ENCODE measurements around the gene RPS6KB2. TPM values are rescaled to one million over a fixed set of nuclear protein-coding genes. Genes with fewer than 3 reads are reported as not detected.
"Not testable (repeated sequence)": the region's sequence is repeated elsewhere in the genome, so short reads cannot be mapped to it uniquely, and the experiment has no call there.

RPS6KB2 gene
- total RNA-seq, 2 donors from 2014 or later: 55.0 to 56.1 TPM

- Mint-ChIP-seq H3K4me1 (ENCODE audit: low read depth) (peaks cover 68% of the 10 kb centered on the region), H3K36me3 (ENCODE audit: insufficient read depth in 2 of 2) (peaks cover 9 to 17% of the 10 kb centered on the region in 2 donors), H3K9me3 (no peaks in the 10 kb centered on the region), H3K27ac (peak within 1 kb of the TSS; percentile 93), H3K27me3 (ENCODE audit: low read depth) (no peaks in the 10 kb centered on the region), H3K4me3 (peak within 1 kb of the TSS; percentile 91 to 96)
- ATAC-seq (replicated peaks in 1 of 2) (peak; percentile 77 to 81), DNase-seq (peak; percentile 93 to 94)
These were observed 26.7 kb upstream of the RPS6KB2 start, which contains the start of gene PPP1CA for GRCh38 chr11:67401495-67402191. PPP1CA (minus strand) TSS chr11:67401858; CDS start chr11:67401782, 76 bp downstream.

GRCh38 chr11:67402192-67402839 lies 26.0 kb upstream of the RPS6KB2 start:
- DNase-seq; H3K9me3 Mint-ChIP-seq; ATAC-seq (replicated peaks in 1 of 2); H3K27ac Mint-ChIP-seq; H3K27me3 Mint-ChIP-seq (ENCODE audit: low read depth): not testable (repeated sequence)
- H3K4me1 Mint-ChIP-seq (ENCODE audit: low read depth): peaks cover 68% of the 10 kb centered on the region
- peaks cover 9 to 17% of the 10 kb centered on the region in 2 donors for H3K36me3 Mint-ChIP-seq (ENCODE audit: insufficient read depth in 2 of 2)
- peak overlapping the region; percentile 91 to 96 for H3K4me3 Mint-ChIP-seq

GRCh38 chr11:67403085-67403484 lies 25.2 kb upstream of the RPS6KB2 start:
- Mint-ChIP-seq H3K4me1 (ENCODE audit: low read depth) (peaks cover 68% of the 10 kb centered on the region), H3K4me3 (peak overlapping the region; percentile 91 to 96), H3K36me3 (ENCODE audit: insufficient read depth in 2 of 2) (peaks cover 9 to 11% of the 10 kb centered on the region in 2 donors), H3K27ac (peak overlapping the region; percentile 94)
- not testable (repeated sequence) for DNase-seq; ATAC-seq (replicated peaks in 1 of 2); H3K27me3 Mint-ChIP-seq (ENCODE audit: low read depth); H3K9me3 Mint-ChIP-seq

- H3K27ac Mint-ChIP-seq: peak overlapping the region; percentile 81
- H3K4me1 Mint-ChIP-seq (ENCODE audit: low read depth): peaks cover 70% of the 10 kb centered on the region
- H3K27me3 Mint-ChIP-seq (ENCODE audit: low read depth): no peaks in the 10 kb centered on the region
- DNase-seq: peak in 1 of 2 donors; percentile 65
- peak in 1 of 2 donors; percentile 6 for ATAC-seq (replicated peaks in 1 of 2)
- no peaks in the 10 kb centered on the region for H3K9me3 Mint-ChIP-seq
- peak overlapping the region; percentile 91 to 96 for H3K4me3 Mint-ChIP-seq
- peaks cover 9% of the 10 kb centered on the region in 2 donors for H3K36me3 Mint-ChIP-seq (ENCODE audit: insufficient read depth in 2 of 2)
These were observed 23.6 kb upstream of the RPS6KB2 start for GRCh38 chr11:67404515-67405195.

GRCh38 chr11:67405196-67405567 lies 23.1 kb upstream of the RPS6KB2 start:
- H3K9me3 Mint-ChIP-seq: no peaks in the 10 kb centered on the region
- DNase-seq (no peak), ATAC-seq (replicated peaks in 1 of 2) (no peak)
- H3K27me3 Mint-ChIP-seq (ENCODE audit: low read depth): no peaks in the 10 kb centered on the region
- peak overlapping the region; percentile 81 for H3K27ac Mint-ChIP-seq
- H3K4me3 Mint-ChIP-seq: peak overlapping the region; percentile 91 to 96
- H3K36me3 Mint-ChIP-seq (ENCODE audit: insufficient read depth in 2 of 2): peaks cover 9 to 11% of the 10 kb centered on the region in 2 donors
- peaks cover 71% of the 10 kb centered on the region for H3K4me1 Mint-ChIP-seq (ENCODE audit: low read depth)

GRCh38 chr11:67405688-67406339 lies 22.5 kb upstream of the RPS6KB2 start:
- H3K9me3 Mint-ChIP-seq: no peaks in the 10 kb centered on the region
- peaks cover 71% of the 10 kb centered on the region for H3K4me1 Mint-ChIP-seq (ENCODE audit: low read depth)
- DNase-seq (no peak), ATAC-seq (replicated peaks in 1 of 2) (no peak)
- no peaks in the 10 kb centered on the region for H3K27me3 Mint-ChIP-seq (ENCODE audit: low read depth)
- H3K27ac Mint-ChIP-seq: peak overlapping the region; percentile 81
- H3K36me3 Mint-ChIP-seq (ENCODE audit: insufficient read depth in 2 of 2): peaks cover 6 to 11% of the 10 kb centered on the region in 2 donors
- peak overlapping the region; percentile 91 to 96 for H3K4me3 Mint-ChIP-seq

- peaks cover 78% of the 10 kb centered on the region for H3K4me1 Mint-ChIP-seq (ENCODE audit: low read depth)
- no peaks in the 10 kb centered on the region for H3K27me3 Mint-ChIP-seq (ENCODE audit: low read depth)
- no peaks in the 10 kb centered on the region for H3K9me3 Mint-ChIP-seq
- no peak for DNase-seq
- no peak for ATAC-seq (replicated peaks in 1 of 2)
- peak overlapping the region; percentile 62 for H3K27ac Mint-ChIP-seq
- peak overlapping the region; percentile 91 to 96 for H3K4me3 Mint-ChIP-seq
- peaks cover 6 to 11% of the 10 kb centered on the region in 2 donors for H3K36me3 Mint-ChIP-seq (ENCODE audit: insufficient read depth in 2 of 2)
These were observed 21.8 kb upstream of the RPS6KB2 start for GRCh38 chr11:67406420-67406968.

GRCh38 chr11:67406969-67407687 lies 21.2 kb upstream of the RPS6KB2 start:
- H3K9me3 Mint-ChIP-seq: no peaks in the 10 kb centered on the region
- no peak for DNase-seq
- ATAC-seq (replicated peaks in 1 of 2): no peak
- no peaks in the 10 kb centered on the region for H3K27me3 Mint-ChIP-seq (ENCODE audit: low read depth)
- H3K36me3 Mint-ChIP-seq (ENCODE audit: insufficient read depth in 2 of 2): peaks cover 6 to 11% of the 10 kb centered on the region in 2 donors
- H3K4me1 Mint-ChIP-seq (ENCODE audit: low read depth): peaks cover 84% of the 10 kb centered on the region
- peak overlapping the region; percentile 86 for H3K27ac Mint-ChIP-seq
- peak overlapping the region; percentile 91 to 96 for H3K4me3 Mint-ChIP-seq

- peak overlapping the region; percentile 90 for H3K27ac Mint-ChIP-seq
- DNase-seq: no peak
- peak overlapping the region; percentile 91 to 96 for H3K4me3 Mint-ChIP-seq
- ATAC-seq (replicated peaks in 1 of 2): peak in 1 of 2 donors; percentile 20
- H3K9me3 Mint-ChIP-seq: no peaks in the 10 kb centered on the region
- peaks cover 6 to 11% of the 10 kb centered on the region in 2 donors for H3K36me3 Mint-ChIP-seq (ENCODE audit: insufficient read depth in 2 of 2)
- H3K4me1 Mint-ChIP-seq (ENCODE audit: low read depth): peaks cover 89% of the 10 kb centered on the region
- H3K27me3 Mint-ChIP-seq (ENCODE audit: low read depth): no peaks in the 10 kb centered on the region
These were observed 20.6 kb upstream of the RPS6KB2 start for GRCh38 chr11:67407688-67408163.

- Mint-ChIP-seq H3K27ac (peak overlapping the region; percentile 90), H3K4me3 (peak overlapping the region; percentile 91 to 96), H3K9me3 (no peaks in the 10 kb centered on the region), H3K4me1 (ENCODE audit: low read depth) (peaks cover 89% of the 10 kb centered on the region), H3K27me3 (ENCODE audit: low read depth) (no peaks in the 10 kb centered on the region), H3K36me3 (ENCODE audit: insufficient read depth in 2 of 2) (peaks cover 5 to 11% of the 10 kb centered on the region in 2 donors)
- DNase-seq (no peak), ATAC-seq (replicated peaks in 1 of 2) (peak; percentile 7 to 20)
These were observed 19.7 kb upstream of the RPS6KB2 start for GRCh38 chr11:67408437-67409200.

- peak overlapping the region; percentile 91 to 96 for H3K4me3 Mint-ChIP-seq
- H3K36me3 Mint-ChIP-seq (ENCODE audit: insufficient read depth in 2 of 2): peaks cover 4 to 11% of the 10 kb centered on the region in 2 donors
- H3K4me1 Mint-ChIP-seq (ENCODE audit: low read depth): peaks cover 94% of the 10 kb centered on the region
- DNase-seq (peak; percentile 79 to 82), ATAC-seq (replicated peaks in 1 of 2) (peak; percentile 70 to 78)
- H3K27ac Mint-ChIP-seq: peak overlapping the region; percentile 46
- H3K9me3 Mint-ChIP-seq: no peaks in the 10 kb centered on the region
- no peaks in the 10 kb centered on the region for H3K27me3 Mint-ChIP-seq (ENCODE audit: low read depth)
These were observed 19.0 kb upstream of the RPS6KB2 start for GRCh38 chr11:67409261-67409666.
